ENCODE measurements around the gene PDLIM7. TPM values are rescaled to one million over a fixed set of nuclear protein-coding genes. Genes with fewer than 3 reads are reported as not detected.

Gene PDLIM7
- polyA plus RNA-seq, 1 donor (not counting 4 experiments of a cell fraction or from before 2014, with no cell fraction given), result 48.5 TPM

GRCh38 chr5:177492841-177493240, 4.6 kb downstream of the PDLIM7 start:
- H3K79me2 ChIP-seq (ENCODE audit: control insufficient read depth, insufficient read depth, low read length), result peaks cover 29% of the 10 kb centered on the region
- H3K27ac ChIP-seq (ENCODE audit: control insufficient read depth, insufficient read depth, low read length), result no peak overlapping the region
- no peak overlapping the region for H3K4me3 ChIP-seq (ENCODE audit: control insufficient read depth in 2 of 3, extremely low read depth in 1 of 3, insufficient read depth in 2 of 3, low read depth in 1 of 3, low read length in 3 of 3)
- FAIRE-seq (no peak), DNase-seq (ENCODE audit: low read depth, low spot score) (no peak)
- no peak overlapping the region for H2AFZ ChIP-seq (ENCODE audit: control insufficient read depth, low read length)
- H3K27me3 ChIP-seq (ENCODE audit: control insufficient read depth, extremely low read depth, insufficient read depth, low read length), result no peaks in the 10 kb centered on the region
- peaks cover 34% of the 10 kb centered on the region for H3K4me1 ChIP-seq (ENCODE audit: control insufficient read depth, extremely low read depth, insufficient read depth, low read length)
- dilution Hi-C loops (cut with MboI; ENCODE audit: extremely low pct_ligation_motif_present, low sequenced_read_pairs), result no loop called here
- peaks cover 25 to 37% of the 10 kb centered on the region in 2 experiments for H3K36me3 ChIP-seq (ENCODE audit: control insufficient read depth in 2 of 2, extremely low read depth in 1 of 2, insufficient read depth in 2 of 2, low read length in 2 of 2)
- no peak overlapping the region for H3K4me2 ChIP-seq (ENCODE audit: control insufficient read depth, extremely low read depth, insufficient read depth, low read depth, low read length)
- peaks cover 5% of the 10 kb centered on the region for H4K20me1 ChIP-seq (ENCODE audit: control insufficient read depth, extremely low read depth, insufficient read depth, low read length)
- no peaks in the 10 kb centered on the region for H3K9me3 ChIP-seq (ENCODE audit: control insufficient read depth, low read depth, low read length)
- TF ChIP-seq EZH2 (IDR thresholded peaks at IDR 0.05; ENCODE audit: low read length) (no peak), CTCF (optimal IDR thresholded peaks at IDR 0.05 in 1 of 3, IDR thresholded peaks at IDR 0.05 in 1 of 3, conservative IDR thresholded peaks at IDR 0.05 in 1 of 3; ENCODE audit: extremely low read depth in 1 of 3, insufficient read depth in 2 of 3, low read length in 3 of 3) (no peak)
- H3K9ac ChIP-seq (ENCODE audit: control insufficient read depth, extremely low read depth, insufficient read depth, low read length), result no peak overlapping the region
- H3K9me1 ChIP-seq (ENCODE audit: control insufficient read depth, extremely low read depth, insufficient read depth, low read length), result peaks cover 4% of the 10 kb centered on the region

- H4K20me1 ChIP-seq (ENCODE audit: control insufficient read depth, extremely low read depth, insufficient read depth, low read length), result peaks cover 7% of the 10 kb centered on the region
- peaks cover 4% of the 10 kb centered on the region for H3K9me1 ChIP-seq (ENCODE audit: control insufficient read depth, extremely low read depth, insufficient read depth, low read length)
- no peak overlapping the region for H2AFZ ChIP-seq (ENCODE audit: control insufficient read depth, low read length)
- dilution Hi-C loops (cut with MboI; ENCODE audit: extremely low pct_ligation_motif_present, low sequenced_read_pairs), result no loop called here
- H3K36me3 ChIP-seq (ENCODE audit: control insufficient read depth in 2 of 2, extremely low read depth in 1 of 2, insufficient read depth in 2 of 2, low read length in 2 of 2), result peaks cover 32 to 44% of the 10 kb centered on the region in 2 experiments
- H3K79me2 ChIP-seq (ENCODE audit: control insufficient read depth, insufficient read depth, low read length), result peaks cover 29% of the 10 kb centered on the region
- peaks cover 32% of the 10 kb centered on the region for H3K4me1 ChIP-seq (ENCODE audit: control insufficient read depth, extremely low read depth, insufficient read depth, low read length)
- no peak for DNase-seq (ENCODE audit: low read depth, low spot score)
- H3K27ac ChIP-seq (ENCODE audit: control insufficient read depth, insufficient read depth, low read length), result no peak overlapping the region
- H3K4me3 ChIP-seq (ENCODE audit: control insufficient read depth in 2 of 3, extremely low read depth in 1 of 3, insufficient read depth in 2 of 3, low read depth in 1 of 3, low read length in 3 of 3), result no peak overlapping the region
- TF ChIP-seq CTCF (optimal IDR thresholded peaks at IDR 0.05 in 1 of 3, IDR thresholded peaks at IDR 0.05 in 1 of 3, conservative IDR thresholded peaks at IDR 0.05 in 1 of 3; ENCODE audit: extremely low read depth in 1 of 3, insufficient read depth in 2 of 3, low read length in 3 of 3) (no peak), EZH2 (IDR thresholded peaks at IDR 0.05; ENCODE audit: low read length) (no peak)
- H3K9me3 ChIP-seq (ENCODE audit: control insufficient read depth, low read depth, low read length), result no peaks in the 10 kb centered on the region
- no peak overlapping the region for H3K4me2 ChIP-seq (ENCODE audit: control insufficient read depth, extremely low read depth, insufficient read depth, low read depth, low read length)
- no peak for FAIRE-seq
- H3K9ac ChIP-seq (ENCODE audit: control insufficient read depth, extremely low read depth, insufficient read depth, low read length), result no peak overlapping the region
- H3K27me3 ChIP-seq (ENCODE audit: control insufficient read depth, extremely low read depth, insufficient read depth, low read length), result no peaks in the 10 kb centered on the region
Measured at GRCh38 chr5:177491983-177492746, 5.2 kb downstream of the PDLIM7 start.
